ENCODE results near the gene NKTR. TPM values are rescaled to one million over a fixed set of nuclear protein-coding genes. Genes with fewer than 3 reads are reported as not detected.
A peak's percentile ranks its signal among the peaks of the same experiment; 100 is the strongest.

Gene NKTR
- total RNA-seq, 1 donor from 2014 or later: 70.3 TPM

GRCh38 chr3:42635111-42635510 lies 34.6 kb downstream of the NKTR start:
- H3K4me2 ChIP-seq (ENCODE audit: low read length): no peak overlapping the region
- no peak overlapping the region for H2AFZ ChIP-seq (ENCODE audit: low read depth, low read length)
- Mint-ChIP-seq H3K9me3 (ENCODE audit: unreplicated experiment) (no peaks in the 10 kb centered on the region), H3K36me3 (ENCODE audit: low read depth, unreplicated experiment) (peaks cover 11% of the 10 kb centered on the region), H3K4me1 (ENCODE audit: low read depth, unreplicated experiment) (peaks cover 12% of the 10 kb centered on the region), H3K27ac (ENCODE audit: unreplicated experiment) (no peak overlapping the region), H3K4me3 (ENCODE audit: unreplicated experiment) (no peak overlapping the region), H3K27me3 (ENCODE audit: low read depth, unreplicated experiment) (no peaks in the 10 kb centered on the region)
- H3K9me3 ChIP-seq (ENCODE audit: insufficient read depth, low read depth, low read length): no peaks in the 10 kb centered on the region
- H3K4me3 ChIP-seq (ENCODE audit: insufficient read depth, low read depth, low read length): no peak overlapping the region
- no peak for FAIRE-seq
- TF ChIP-seq, protein P1, sequence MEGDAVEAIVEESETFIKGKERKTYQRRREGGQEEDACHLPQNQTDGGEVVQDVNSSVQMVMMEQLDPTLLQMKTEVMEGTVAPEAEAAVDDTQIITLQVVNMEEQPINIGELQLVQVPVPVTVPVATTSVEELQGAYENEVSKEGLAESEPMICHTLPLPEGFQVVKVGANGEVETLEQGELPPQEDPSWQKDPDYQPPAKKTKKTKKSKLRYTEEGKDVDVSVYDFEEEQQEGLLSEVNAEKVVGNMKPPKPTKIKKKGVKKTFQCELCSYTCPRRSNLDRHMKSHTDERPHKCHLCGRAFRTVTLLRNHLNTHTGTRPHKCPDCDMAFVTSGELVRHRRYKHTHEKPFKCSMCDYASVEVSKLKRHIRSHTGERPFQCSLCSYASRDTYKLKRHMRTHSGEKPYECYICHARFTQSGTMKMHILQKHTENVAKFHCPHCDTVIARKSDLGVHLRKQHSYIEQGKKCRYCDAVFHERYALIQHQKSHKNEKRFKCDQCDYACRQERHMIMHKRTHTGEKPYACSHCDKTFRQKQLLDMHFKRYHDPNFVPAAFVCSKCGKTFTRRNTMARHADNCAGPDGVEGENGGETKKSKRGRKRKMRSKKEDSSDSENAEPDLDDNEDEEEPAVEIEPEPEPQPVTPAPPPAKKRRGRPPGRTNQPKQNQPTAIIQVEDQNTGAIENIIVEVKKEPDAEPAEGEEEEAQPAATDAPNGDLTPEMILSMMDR (IDR thresholded peaks at IDR 0.05; ENCODE audit: insufficient read depth, low read depth, low read length): peak; percentile 32
- TF ChIP-seq EZH2 (IDR thresholded peaks at IDR 0.05; ENCODE audit: insufficient read depth, low read length): no peak
- H3K27me3 ChIP-seq (ENCODE audit: insufficient read depth, low read length): no peaks in the 10 kb centered on the region
- H4K20me1 ChIP-seq (ENCODE audit: insufficient read depth, low read length): peaks cover 53% of the 10 kb centered on the region
- no peak overlapping the region for H3K27ac ChIP-seq (ENCODE audit: low read depth, low read length)
- H3K4me1 ChIP-seq (ENCODE audit: insufficient read depth, low read length): peaks cover 6% of the 10 kb centered on the region
- peaks cover 20% of the 10 kb centered on the region for H3K79me2 ChIP-seq (ENCODE audit: insufficient read depth, low read length)
- DNase-seq (ENCODE audit: low read depth): peak; percentile 16
- H3K36me3 ChIP-seq (ENCODE audit: insufficient read depth, low read length): peaks cover 91% of the 10 kb centered on the region
- H3K9ac ChIP-seq (ENCODE audit: low read length): no peak overlapping the region

GRCh38 chr3:42637001-42637400 lies 36.5 kb downstream of the NKTR start:
- Histone ChIP-seq H3K4me2 (ENCODE audit: low read length) (no peak overlapping the region), H3K79me2 (ENCODE audit: insufficient read depth, low read length) (peaks cover 29% of the 10 kb centered on the region), H3K27ac (ENCODE audit: low read depth, low read length) (no peak overlapping the region), H3K36me3 (ENCODE audit: insufficient read depth, low read length) (peaks cover 86% of the 10 kb centered on the region), H3K9me3 (ENCODE audit: insufficient read depth, low read depth, low read length) (no peaks in the 10 kb centered on the region), H3K9ac (ENCODE audit: low read length) (no peak overlapping the region), H3K4me1 (ENCODE audit: insufficient read depth, low read length) (peaks cover 2% of the 10 kb centered on the region), H3K4me3 (ENCODE audit: insufficient read depth, low read depth, low read length) (no peak overlapping the region), H3K27me3 (ENCODE audit: insufficient read depth, low read length) (no peaks in the 10 kb centered on the region), H2AFZ (ENCODE audit: low read depth, low read length) (no peak overlapping the region), H4K20me1 (ENCODE audit: insufficient read depth, low read length) (peaks cover 57% of the 10 kb centered on the region)
- no peak for TF ChIP-seq EZH2 (IDR thresholded peaks at IDR 0.05; ENCODE audit: insufficient read depth, low read length)
- TF ChIP-seq, protein P1 (IDR thresholded peaks at IDR 0.05; ENCODE audit: insufficient read depth, low read depth, low read length): no peak
- H3K27me3 Mint-ChIP-seq (ENCODE audit: low read depth, unreplicated experiment): no peaks in the 10 kb centered on the region
- H3K27ac Mint-ChIP-seq (ENCODE audit: unreplicated experiment): no peak overlapping the region
- H3K9me3 Mint-ChIP-seq (ENCODE audit: unreplicated experiment): no peaks in the 10 kb centered on the region
- peaks cover 9% of the 10 kb centered on the region for H3K36me3 Mint-ChIP-seq (ENCODE audit: low read depth, unreplicated experiment)
- peak; percentile 41 for FAIRE-seq
- no peak for DNase-seq (ENCODE audit: low read depth)
- peaks cover 6% of the 10 kb centered on the region for H3K4me1 Mint-ChIP-seq (ENCODE audit: low read depth, unreplicated experiment)
- H3K4me3 Mint-ChIP-seq (ENCODE audit: unreplicated experiment): no peak overlapping the region

GRCh38 chr3:42638339-42638842 lies 37.9 kb downstream of the NKTR start:
- Histone ChIP-seq H2AFZ (ENCODE audit: low read depth, low read length) (no peak overlapping the region), H3K9ac (ENCODE audit: low read length) (peak overlapping the region; percentile 0), H3K9me3 (ENCODE audit: insufficient read depth, low read depth, low read length) (no peaks in the 10 kb centered on the region), H3K4me2 (ENCODE audit: low read length) (no peak overlapping the region), H4K20me1 (ENCODE audit: insufficient read depth, low read length) (peaks cover 62% of the 10 kb centered on the region), H3K79me2 (ENCODE audit: insufficient read depth, low read length) (peaks cover 38% of the 10 kb centered on the region), H3K36me3 (ENCODE audit: insufficient read depth, low read length) (peaks cover 89% of the 10 kb centered on the region), H3K27me3 (ENCODE audit: insufficient read depth, low read length) (no peaks in the 10 kb centered on the region), H3K4me1 (ENCODE audit: insufficient read depth, low read length) (no peaks in the 10 kb centered on the region), H3K27ac (ENCODE audit: low read depth, low read length) (no peak overlapping the region), H3K4me3 (ENCODE audit: insufficient read depth, low read depth, low read length) (no peak overlapping the region)
- peaks cover 6% of the 10 kb centered on the region for H3K4me1 Mint-ChIP-seq (ENCODE audit: low read depth, unreplicated experiment)
- DNase-seq (ENCODE audit: low read depth) (no peak), FAIRE-seq (no peak)
- peaks cover 11% of the 10 kb centered on the region for H3K36me3 Mint-ChIP-seq (ENCODE audit: low read depth, unreplicated experiment)
- no peaks in the 10 kb centered on the region for H3K27me3 Mint-ChIP-seq (ENCODE audit: low read depth, unreplicated experiment)
- no peaks in the 10 kb centered on the region for H3K9me3 Mint-ChIP-seq (ENCODE audit: unreplicated experiment)
- no peak overlapping the region for H3K27ac Mint-ChIP-seq (ENCODE audit: unreplicated experiment)
- no peak for TF ChIP-seq EZH2 (IDR thresholded peaks at IDR 0.05; ENCODE audit: insufficient read depth, low read length)
- TF ChIP-seq, protein P1 (IDR thresholded peaks at IDR 0.05; ENCODE audit: insufficient read depth, low read depth, low read length): no peak
- H3K4me3 Mint-ChIP-seq (ENCODE audit: unreplicated experiment): no peak overlapping the region
